Heart left ventricle (tissue), 16 donors: Measurements from ENCODE around the gene SLC25A21. TPM values are rescaled to one million over a fixed set of nuclear protein-coding genes. Genes with fewer than 3 reads are reported as not detected.

ENCODE experiments used
- ATAC-seq, 4 donors: fragments of 200-7000 bp; cut with Tn5 transposase; one replicate each; pipeline ENCODE4 v1.9.1; 2020 to 2022; ENCODE audit warnings: moderate library complexity in 4 of 4, mild to moderate bottlenecking in 3 of 4, moderate number of reproducible peaks in 1 of 4
- DNase-seq, 5 donors: peaks; one replicate each; pipeline ENCODE4 v3.0.0-alpha.2; 2020
- H3K27ac ChIP-seq, 12 donors: fragments of 200-600 bp; sonication (generic) in 4 of 12; one replicate each; pipeline versions ENCODE4 v1.5.0 to v1.8.0; 2016 to 2022; ENCODE audit warnings: mild to moderate bottlenecking in 2 of 12
- H3K27me3 ChIP-seq, 9 donors: fragments of 200-600 bp; sonication (generic) in 2 of 9; one replicate each; pipeline versions ENCODE4 v1.5.1 to v1.8.0; 2016 to 2022; ENCODE audit warnings: mild to moderate bottlenecking in 3 of 9
- H3K36me3 ChIP-seq, 9 donors: fragments of 200-600 bp; sonication (generic) in 2 of 9; one replicate each; pipeline versions ENCODE4 v1.5.0 to v1.8.0; 2018 to 2022; ENCODE audit warnings: mild to moderate bottlenecking in 2 of 9
- H3K4me1 ChIP-seq, 12 donors: fragments of 200-600 bp; sonication (generic) in 4 of 12; one replicate each; pipeline versions ENCODE4 v1.5.0 to v1.8.0; 2016 to 2022; ENCODE audit warnings: mild to moderate bottlenecking in 3 of 12
- H3K4me3 ChIP-seq, 12 donors: fragments of 200-600 bp; sonication (generic) in 4 of 12; one replicate each; pipeline versions ENCODE4 v1.5.0 to v1.8.0; 2017 to 2022; ENCODE audit warnings: mild to moderate bottlenecking in 9 of 12, moderate library complexity in 4 of 12
- H3K9me3 ChIP-seq, 12 donors: fragments of 200-600 bp; sonication (generic) in 4 of 12; one replicate each; pipeline versions ENCODE4 v1.5.0 to v1.8.0; 2016 to 2022; ENCODE audit warnings: mild to moderate bottlenecking in 1 of 12
- CTCF ChIP-seq, 12 donors: fragments of 200-600 bp; sonication (generic) in 4 of 12; IDR thresholded peaks; one replicate each; pipeline versions ENCODE4 v1.5.0 to v1.8.0; 2018 to 2022; ENCODE audit warnings: antibody characterized with exemption in 12 of 12, mild to moderate bottlenecking in 5 of 12
- POLR2A ChIP-seq, 2 donors: fragments of 450-650 bp; IDR thresholded peaks; one replicate each; pipeline ENCODE4 v1.6.1; 2017; ENCODE audit warnings: antibody characterized with exemption in 2 of 2, mild to moderate bottlenecking in 2 of 2, moderate library complexity in 2 of 2
- whole genome bisulfite sequencing, 4 donors: extraction: QIAGEN DNeasy Blood & Tissue Kit in 2 of 4; methylation state at CpG; one replicate each; pipeline versions ENCODE4 v1.1.5 to v1.1.7; 2013 to 2018; 5-methylcytosine and 5-hydroxymethylcytosine counted together
- intact Hi-C, 10 donors: fragments of 100-400 bp; cut with DNase I; formaldehyde crosslinking; loops; one replicate each; pipeline versions ENCODE4 v1.11.1 to v1.14.2; 2022
- polyA plus RNA-seq, 2 donors: library from polyadenylated mRNA; stranded (reverse); fragments of 200-250 nt; gene quantifications; one replicate each; pipeline ENCODE4 v1.2.3, GENCODE V29; 2013
- total RNA-seq, 9 donors: library from RNA; depleted of rRNA in 2 of 9; stranded (reverse); fragments of >200 nt in 2 of 9; fragmentation: NEBNext Ultra II Directional in 3 of 9; extraction: Animal tissue kit (Norgen Biotek cat#: 25700) in 3 of 9; gene quantifications; one replicate each; pipeline versions ENCODE4 v1.1.0 to v1.2.4, GENCODE V29; 2016 to 2023
- donor health status: ischemic (EF 13 %, LVEDD 7.1; RV severe dilation, severe dysfunction).
- donor health status: healthy with polysubstance abuse.
- donor health status: DM: no; HTN: yes; CAD: no.
- donor health status: DM: no; HTN: no; CAD: no.
- donor health status: ischemic (EF 25% LVEDD 6.9; RV normal size, moderate dysfunction).
- donor health status: ischemic (EF 25% LVEDD 5.7; RV mildly dilated, moderate dysfunction).
- donor health status: healthy.
- donor health status: DM: yes; HTN: yes; CAD: no.
- donor health status: ischemic (EF 35%, LVEDD 5.7; RV mildly dilated, moderate dysfunction).
- donor health status: nonischemic (EF 11% LVEDD 7.7; RV severe dilation, severe dysfunction).
- donor health status: DM: yes; HTN: yes; CAD: no.
- donor health status: PGD.
- donor health status: ischemic (EF 29% LVEDD 5.4; RV normal size, mild dysfunction).
- donor health status: nonischemic (EF 23%, LVEDD 6.1; RV moderate dilation, normal function).

The SLC25A21 gene
- total and polyA plus RNA-seq, 11 donors: 0.12 to 1.6 (median 0.24) TPM; not detected in 1

GRCh38 chr14:37051153-37051552, 121.3 kb downstream of the SLC25A21 start:
- Histone ChIP-seq H3K27ac (no peak overlapping the region), H3K9me3 (peaks cover 0 to 14% (median 8%) of the 10 kb centered on the region in 12 donors), H3K36me3 (no peaks in the 10 kb centered on the region), H3K4me3 (no peak overlapping the region), H3K27me3 (no peaks in the 10 kb centered on the region), H3K4me1 (no peaks in the 10 kb centered on the region)
- 84 to 89% (median 86%) methylated on average over 2 of the region's 2 CpGs for WGBS, 4 donors
- intact Hi-C loops: no loop called here
- no peak for ATAC-seq
- DNase-seq: no peak
- TF ChIP-seq POLR2A (IDR thresholded peaks at IDR 0.05) (no peak), CTCF (IDR thresholded peaks at IDR 0.05) (no peak)

GRCh38 chr14:37048666-37049071, 123.7 kb downstream of the SLC25A21 start:
- DNase-seq (no peak), ATAC-seq (no peak)
- no peak overlapping the region for H3K4me3 ChIP-seq
- no peaks in the 10 kb centered on the region for H3K36me3 ChIP-seq
- no peaks in the 10 kb centered on the region for H3K27me3 ChIP-seq
- H3K4me1 ChIP-seq: no peaks in the 10 kb centered on the region
- intact Hi-C loops: no loop called here
- TF ChIP-seq POLR2A (IDR thresholded peaks at IDR 0.05) (no peak), CTCF (IDR thresholded peaks at IDR 0.05) (no peak)
- H3K9me3 ChIP-seq: peaks cover 0 to 2% (median 0%) of the 10 kb centered on the region in 12 donors
- H3K27ac ChIP-seq: no peak overlapping the region

GRCh38 chr14:37047996-37048395, 124.4 kb downstream of the SLC25A21 start:
- H3K27ac ChIP-seq: no peak overlapping the region
- WGBS, 4 donors: 46 to 70% (median 60%) methylated on average over 4 of the region's 4 CpGs
- no peaks in the 10 kb centered on the region for H3K36me3 ChIP-seq
- DNase-seq: no peak
- no peak for ATAC-seq
- TF ChIP-seq CTCF (IDR thresholded peaks at IDR 0.05): no peak
- TF ChIP-seq POLR2A (IDR thresholded peaks at IDR 0.05): no peak
- H3K27me3 ChIP-seq: peaks cover 0 to 3% (median 0%) of the 10 kb centered on the region in 9 donors
- H3K9me3 ChIP-seq: no peaks in the 10 kb centered on the region
- H3K4me3 ChIP-seq: no peak overlapping the region
- H3K4me1 ChIP-seq: no peaks in the 10 kb centered on the region
- intact Hi-C loops: no loop called here

- Histone ChIP-seq H3K9me3 (no peaks in the 10 kb centered on the region), H3K36me3 (no peaks in the 10 kb centered on the region), H3K27me3 (peaks cover 0 to 3% (median 0%) of the 10 kb centered on the region in 9 donors), H3K27ac (no peak overlapping the region), H3K4me3 (no peak overlapping the region), H3K4me1 (no peaks in the 10 kb centered on the region)
- TF ChIP-seq CTCF (IDR thresholded peaks at IDR 0.05) (no peak), POLR2A (IDR thresholded peaks at IDR 0.05) (no peak)
- 87 to 92% (median 90%) methylated on average over 4 of the region's 4 CpGs for WGBS, 4 donors
- ATAC-seq (no peak), DNase-seq (no peak)
- intact Hi-C loops: no loop called here
Observed at GRCh38 chr14:37047226-37047625, 125.2 kb downstream of the SLC25A21 start.
